Colonic mucosa (tissue), 4 donors: ENCODE measurements around the gene ZBTB18. TPM values are rescaled to one million over a fixed set of nuclear protein-coding genes. Genes with fewer than 3 reads are reported as not detected.
A peak's percentile ranks its signal among the peaks of the same experiment; 100 is the strongest.

Source experiments
- DNase-seq: peaks from one replicate; pipeline ENCODE4 v3.0.0-alpha.2; 2020
- H3K27ac ChIP-seq: fragments of 200-600 bp; one replicate; pipeline ENCODE4 v1.8.0; 2021
- H3K27me3 ChIP-seq: fragments of 200-600 bp; one replicate; pipeline ENCODE4 v1.8.0; 2021
- H3K36me3 ChIP-seq: fragments of 200-600 bp; one replicate; pipeline ENCODE4 v1.8.0; 2021
- H3K4me1 ChIP-seq: fragments of 200-600 bp; one replicate; pipeline ENCODE4 v1.8.0; 2021; ENCODE audit warnings: mild to moderate bottlenecking
- H3K4me3 ChIP-seq: fragments of 200-600 bp; one replicate; pipeline ENCODE4 v1.8.0; 2021
- H3K9ac ChIP-seq, 2 donors: one replicate each; pipeline ENCODE4 v1.7.0; 2013; ENCODE audit warnings: control low read depth in 2 of 2, low read depth in 2 of 2, low read length in 2 of 2
- H3K9me3 ChIP-seq: fragments of 200-600 bp; one replicate; pipeline ENCODE4 v1.8.0; 2021
- intact Hi-C: fragments of 100-400 bp; cut with DNase I; formaldehyde crosslinking; loops from one replicate; pipeline ENCODE4 v1.14.1; 2022
- total RNA-seq, 2 donors: library from RNA; stranded (reverse); fragmentation: NEBNext Ultra II Directional in 1 of 2; extraction: Animal tissue kit (Norgen Biotek cat#: 25700) in 1 of 2; gene quantifications; one replicate each; pipeline ENCODE4 v1.2.1, GENCODE V29; 2021
- TF ChIP-seq, protein P1 (sequence below): fragments of 200-600 bp; IDR thresholded peaks from one replicate; pipeline ENCODE4 v1.8.0; 2022; ENCODE audit warnings: antibody characterized with exemption, mild to moderate bottlenecking
- donor health status: healthy.
- donor health status: DM: no; HTN: no; CAD: no.
- donor health status: DM: no; HTN: no; CAD: no.

Gene ZBTB18
- total RNA-seq, 2 donors from 2014 or later = 15.0 to 23.8 TPM

DNA sequence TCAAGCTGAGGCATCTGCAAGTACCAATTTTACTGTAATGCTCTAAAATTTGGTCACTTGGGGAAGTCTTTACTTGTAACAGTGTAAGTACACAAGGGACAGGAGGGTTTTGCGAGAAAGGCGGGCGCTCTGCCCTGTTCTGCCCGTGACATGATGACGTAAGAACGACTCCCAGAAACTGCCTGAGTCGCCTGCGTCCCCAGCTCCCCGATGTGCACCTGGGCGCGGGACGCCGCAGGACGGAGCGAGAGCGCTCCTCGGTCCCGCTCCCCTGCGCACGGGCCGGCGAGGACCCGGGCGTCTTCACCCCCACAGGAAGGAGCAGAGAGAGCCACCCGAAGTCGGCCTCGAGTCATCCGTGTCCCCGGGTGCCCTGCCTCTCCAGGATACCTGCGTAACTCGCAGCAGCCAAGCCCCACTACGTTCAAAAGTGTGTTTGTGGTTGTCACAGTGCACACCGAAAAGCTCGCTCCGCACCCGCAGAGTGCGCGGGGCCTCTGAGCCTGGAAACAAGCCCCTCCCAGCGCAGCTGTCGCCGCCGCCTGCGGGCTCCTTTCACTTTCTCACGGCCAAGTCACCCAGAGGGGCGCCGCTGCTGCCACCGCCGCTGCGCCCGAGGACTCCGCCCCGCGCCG is 3.3 kb upstream of the ZBTB18 start:
- peak overlapping the region; percentile 91 to 94 for H3K9ac ChIP-seq
- intact Hi-C loops = no loop called here
- peak overlapping the region; percentile 56 for H3K4me3 ChIP-seq
- DNase-seq = peak; percentile 76
- H3K36me3 ChIP-seq = no peaks in the 10 kb centered on the region
- peak overlapping the region; percentile 100 for H3K27ac ChIP-seq
- TF ChIP-seq, protein P1, sequence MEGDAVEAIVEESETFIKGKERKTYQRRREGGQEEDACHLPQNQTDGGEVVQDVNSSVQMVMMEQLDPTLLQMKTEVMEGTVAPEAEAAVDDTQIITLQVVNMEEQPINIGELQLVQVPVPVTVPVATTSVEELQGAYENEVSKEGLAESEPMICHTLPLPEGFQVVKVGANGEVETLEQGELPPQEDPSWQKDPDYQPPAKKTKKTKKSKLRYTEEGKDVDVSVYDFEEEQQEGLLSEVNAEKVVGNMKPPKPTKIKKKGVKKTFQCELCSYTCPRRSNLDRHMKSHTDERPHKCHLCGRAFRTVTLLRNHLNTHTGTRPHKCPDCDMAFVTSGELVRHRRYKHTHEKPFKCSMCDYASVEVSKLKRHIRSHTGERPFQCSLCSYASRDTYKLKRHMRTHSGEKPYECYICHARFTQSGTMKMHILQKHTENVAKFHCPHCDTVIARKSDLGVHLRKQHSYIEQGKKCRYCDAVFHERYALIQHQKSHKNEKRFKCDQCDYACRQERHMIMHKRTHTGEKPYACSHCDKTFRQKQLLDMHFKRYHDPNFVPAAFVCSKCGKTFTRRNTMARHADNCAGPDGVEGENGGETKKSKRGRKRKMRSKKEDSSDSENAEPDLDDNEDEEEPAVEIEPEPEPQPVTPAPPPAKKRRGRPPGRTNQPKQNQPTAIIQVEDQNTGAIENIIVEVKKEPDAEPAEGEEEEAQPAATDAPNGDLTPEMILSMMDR = no peak
- no peaks in the 10 kb centered on the region for H3K27me3 ChIP-seq
- H3K9me3 ChIP-seq = no peaks in the 10 kb centered on the region
- H3K4me1 ChIP-seq = no peaks in the 10 kb centered on the region

DNA sequence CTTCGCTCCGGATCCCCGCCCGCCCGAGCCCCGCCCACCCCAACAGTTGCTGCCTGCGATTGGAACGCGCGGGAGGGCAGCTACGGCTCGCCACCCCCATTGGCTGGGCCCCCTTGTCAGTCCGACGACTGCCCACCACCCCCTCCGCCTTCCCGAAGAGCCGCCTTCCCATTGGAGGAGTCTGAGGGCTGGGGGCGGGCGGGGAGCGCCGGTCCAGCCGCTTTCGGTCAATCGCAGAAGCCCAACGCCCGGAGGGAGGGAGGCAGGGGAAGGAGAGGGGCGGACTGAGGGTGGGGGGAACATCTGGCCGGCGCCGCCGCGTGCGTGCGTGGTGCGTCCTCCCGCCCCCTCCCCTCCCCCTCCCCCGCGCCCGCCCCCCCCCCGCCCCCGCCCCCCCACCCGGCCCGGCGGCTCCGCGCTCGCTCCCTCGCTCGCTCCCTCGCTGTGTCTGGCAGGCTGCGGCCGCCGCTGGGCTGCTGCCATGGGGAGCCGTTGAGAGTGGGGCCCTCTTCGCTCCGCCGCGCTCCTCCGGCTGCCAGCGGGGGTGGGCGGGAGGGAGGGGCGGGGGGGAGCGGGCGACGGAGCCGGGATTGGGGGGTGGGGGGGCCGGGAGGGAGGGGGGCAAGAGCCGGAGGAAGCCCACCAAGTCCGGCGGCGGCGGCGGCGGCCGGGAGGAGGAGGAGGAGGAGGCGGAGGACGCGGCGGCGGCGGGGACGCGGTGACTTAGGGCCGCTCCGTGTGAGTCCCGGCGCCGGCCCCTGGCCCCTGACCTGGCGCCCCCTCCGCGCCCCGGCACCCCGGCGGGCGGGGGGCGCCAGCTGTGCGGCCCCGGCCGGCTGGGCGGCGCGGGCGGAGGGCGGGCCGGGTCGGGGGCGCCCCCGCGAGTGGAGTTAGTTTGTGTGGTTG is 2.6 kb upstream of the ZBTB18 start:
- peak overlapping the region in 1 of 2 donors; percentile 91 for H3K9ac ChIP-seq
- intact Hi-C loops = no loop called here
- DNase-seq = peak; percentile 98
- no peaks in the 10 kb centered on the region for H3K9me3 ChIP-seq
- peak overlapping the region; percentile 56 for H3K4me3 ChIP-seq
- TF ChIP-seq, protein P1 = no peak
- H3K27me3 ChIP-seq = no peaks in the 10 kb centered on the region
- H3K36me3 ChIP-seq = no peaks in the 10 kb centered on the region
- H3K4me1 ChIP-seq = no peaks in the 10 kb centered on the region
- H3K27ac ChIP-seq = peak overlapping the region; percentile 100

DNA sequence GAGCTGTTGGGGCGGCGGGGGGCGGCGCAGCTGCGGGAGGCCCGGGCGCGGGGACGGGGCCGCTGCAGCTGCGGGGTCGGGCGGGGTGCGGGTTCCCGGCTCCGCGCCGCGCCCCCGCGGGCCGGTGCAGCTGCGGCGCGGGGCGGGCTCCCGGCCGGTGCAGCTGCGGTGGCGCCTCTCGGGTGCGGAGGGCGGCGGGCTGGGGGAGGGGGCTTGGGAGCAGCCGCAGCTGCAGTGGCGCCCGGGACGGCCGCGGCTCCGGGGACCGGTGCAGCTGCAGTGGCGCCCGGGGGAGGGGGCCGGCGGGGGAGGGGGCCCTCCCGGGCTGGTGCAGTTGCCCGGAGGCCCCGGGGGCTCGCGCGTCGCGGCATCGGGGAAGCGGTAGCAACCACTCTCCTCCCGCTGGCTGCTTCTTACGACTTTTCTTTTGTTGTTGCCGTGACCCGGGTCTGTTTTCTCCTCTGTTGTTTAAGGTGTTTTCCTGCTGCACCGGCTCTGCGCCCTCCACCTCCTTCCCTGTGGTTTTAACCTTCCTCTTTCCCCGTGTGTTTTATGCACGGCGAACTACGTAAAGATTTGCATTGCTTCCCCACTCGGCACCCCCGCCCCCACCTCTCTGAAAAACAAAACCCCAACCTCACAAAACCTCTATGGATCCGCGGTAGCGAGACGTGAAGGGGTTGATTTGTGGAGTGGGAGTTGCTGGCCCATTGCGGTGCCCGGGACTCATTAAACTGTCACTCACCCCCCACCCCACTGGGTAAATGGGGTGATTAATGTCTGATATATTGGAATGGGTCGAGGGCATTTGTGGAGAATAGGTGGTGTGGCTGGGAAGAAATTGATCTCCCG is 1.7 kb upstream of the ZBTB18 start:
- DNase-seq = peak; percentile 45
- intact Hi-C loops = no loop called here
- Histone ChIP-seq H3K36me3 (peaks cover 5% of the 10 kb centered on the region), H3K27ac (peak overlapping the region; percentile 62), H3K4me1 (no peaks in the 10 kb centered on the region), H3K27me3 (no peaks in the 10 kb centered on the region), H3K4me3 (peak overlapping the region; percentile 72), H3K9me3 (no peaks in the 10 kb centered on the region), H3K9ac (peak overlapping the region; percentile 60 to 87)
- TF ChIP-seq, protein P1 = no peak

DNA sequence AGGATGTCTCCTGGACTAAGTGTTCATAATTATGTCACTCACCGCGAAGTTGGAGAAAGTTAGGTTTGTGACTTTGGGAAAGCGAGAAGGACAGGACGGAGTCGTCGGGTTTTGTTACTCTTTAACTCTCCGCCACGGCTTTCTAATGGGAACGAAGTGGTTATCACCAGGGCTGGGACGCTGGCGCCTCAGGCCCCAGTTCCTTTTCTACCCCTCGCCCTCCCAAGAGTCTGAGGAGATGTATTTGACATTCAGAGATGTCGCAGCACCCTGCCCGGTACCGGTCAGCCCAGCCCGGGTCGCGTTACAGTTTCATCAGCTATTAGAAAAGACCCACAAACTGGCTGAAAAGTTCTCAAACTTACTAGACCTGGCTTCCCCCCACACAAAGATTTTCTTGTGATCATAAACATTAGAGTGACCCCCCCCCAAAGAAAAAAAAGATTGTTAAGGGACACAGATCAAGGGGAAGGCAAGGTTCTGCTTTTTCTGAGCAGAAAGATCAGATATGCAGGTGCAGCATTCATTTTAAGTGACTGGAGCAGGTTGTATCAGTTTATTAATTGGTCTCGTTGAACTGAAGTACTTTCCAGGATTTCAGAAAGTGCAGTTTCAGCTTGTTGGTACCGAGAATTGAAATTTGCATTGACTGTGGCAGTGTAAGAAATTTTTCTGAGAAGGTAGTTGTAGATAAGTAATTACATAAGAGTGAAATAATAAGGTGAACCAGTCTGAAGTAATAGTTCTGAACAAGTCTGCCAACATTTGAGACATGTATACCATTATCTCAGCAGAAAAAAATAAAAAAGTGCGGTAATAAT is 859 bp upstream of the ZBTB18 start:
- peak overlapping the region; percentile 60 to 87 for H3K9ac ChIP-seq
- H3K4me1 ChIP-seq = no peaks in the 10 kb centered on the region
- peak overlapping the region; percentile 62 for H3K27ac ChIP-seq
- no peaks in the 10 kb centered on the region for H3K27me3 ChIP-seq
- TF ChIP-seq, protein P1 = no peak
- peak overlapping the region; percentile 72 for H3K4me3 ChIP-seq
- intact Hi-C loops = no loop called here
- peaks cover 11% of the 10 kb centered on the region for H3K36me3 ChIP-seq
- DNase-seq = peak; percentile 45
- no peaks in the 10 kb centered on the region for H3K9me3 ChIP-seq
